GM23248 (cell line): ENCODE results near the gene EIF3K.

ENCODE experiments used
- EZH2 ChIP-seq: fragments of 200-600 bp; sonication (generic); IDR thresholded peaks from 2 replicates; pipeline ENCODE4 v1.6.1; 2018; ENCODE audit warnings: antibody characterized with exemption, mild to moderate bottlenecking; ENCODE audit not compliant: insufficient read depth, poor library complexity, severe bottlenecking
- EZH2phosphoT487 ChIP-seq: fragments of 200-600 bp; sonication (generic); IDR thresholded peaks from 2 replicates; pipeline ENCODE4 v1.6.1; 2018; ENCODE audit warnings: antibody characterized with exemption, moderate library complexity, mild to moderate bottlenecking, low read depth; ENCODE audit not compliant: insufficient read depth

DNA sequence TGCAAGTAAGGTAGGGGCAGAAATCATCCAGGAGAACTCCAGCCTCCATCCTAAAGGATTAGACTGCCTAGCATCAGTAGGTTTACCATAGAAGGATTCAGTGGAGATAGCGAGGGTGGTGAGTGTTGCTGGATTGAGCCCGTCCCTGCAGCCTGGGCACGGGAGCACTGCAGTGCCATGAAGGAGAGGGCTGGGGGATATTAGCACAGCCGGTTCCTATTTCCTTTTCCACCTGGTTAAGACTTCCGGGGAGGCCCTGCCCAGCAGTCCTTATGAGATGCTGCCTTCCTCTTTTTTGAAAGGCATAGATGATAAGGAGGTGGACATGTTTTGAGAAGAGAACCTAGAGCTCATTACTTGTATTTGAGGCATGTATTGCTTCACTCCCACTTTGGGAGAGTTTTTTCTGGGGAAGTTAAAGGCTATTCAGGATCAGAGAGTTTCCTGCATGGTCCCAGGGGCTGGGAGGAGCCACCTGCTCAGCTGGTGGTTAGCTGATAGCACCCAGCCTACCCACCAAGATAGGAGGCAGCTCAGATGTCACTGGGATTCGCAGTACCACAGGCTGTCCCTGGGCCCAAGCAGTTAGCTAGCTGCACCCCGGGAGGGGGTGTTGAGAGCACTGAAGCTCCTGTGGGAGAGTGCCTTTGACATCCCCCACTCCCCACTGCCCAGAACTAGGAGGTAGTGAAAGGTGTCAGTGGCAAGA, 45.7 kb downstream of the EIF3K start:
- TF ChIP-seq EZH2 (no peak), EZH2phosphoT487 (no peak)
